Motor neuron (in vitro differentiated cells): ENCODE data around the gene IGSF9. TPM values are rescaled to one million over a fixed set of nuclear protein-coding genes. Genes with fewer than 3 reads are reported as not detected.
A peak's percentile ranks its signal among the peaks of the same experiment; 100 is the strongest.

ENCODE experiments used
- ATAC-seq, 8 experiments: fragments of 200-7000 bp; cut with Tn5 transposase; replicated peaks in 6 of 8; 2 replicates each; pipeline ENCODE4 v1.8.0; 2021; ENCODE audit warnings: mild to moderate bottlenecking in 8 of 8, moderate library complexity in 8 of 8
- H3K27ac ChIP-seq, 2 donors: fragments of 250-450 bp; sonication (Bioruptor Pico); 2 replicates each; pipeline ENCODE4 v1.9.0; 2021; ENCODE audit warnings: antibody characterized with exemption in 2 of 2, mild to moderate bottlenecking in 2 of 2, moderate library complexity in 1 of 2
- H3K4me1 ChIP-seq, 2 donors: fragments of 250-450 bp; sonication (Bioruptor Pico); replicated peaks in 1 of 2; 2 replicates each; pipeline ENCODE4 v1.6.1; 2021; ENCODE audit warnings: antibody characterized with exemption in 2 of 2, mild to moderate bottlenecking in 2 of 2, moderate library complexity in 1 of 2
- H3K4me3 ChIP-seq, 5 donors: fragments of 250-450 bp; sonication (Bioruptor Pico); 2 replicates each; pipeline ENCODE4 v1.9.0; 2021; ENCODE audit warnings: antibody characterized with exemption in 5 of 5, mild to moderate bottlenecking in 5 of 5, moderate library complexity in 4 of 5
- WGBS, 10 experiments: fragments of 450-650 bp; shearing (Covaris generic); methylation state at CpG; one replicate each; pipeline ENCODE4 v1.0.0; 2022; 5-methylcytosine and 5-hydroxymethylcytosine counted together
- in situ Hi-C, 9 experiments: fragments of 400-800 bp; cut with MboI; loops; one replicate each; pipeline ENCODE4 v1.15.0; 2021; ENCODE audit warnings: low sequenced_read_pairs in 9 of 9, low pct_unique_long_range_greater_than_20kb in 2 of 9; ENCODE audit not compliant: unreplicated experiment in 9 of 9
- total RNA-seq, 8 experiments: library from RNA; unstranded; fragments of 300-600 nt; gene quantifications; 2 replicates each; pipeline versions ENCODE4 v1.2.3 to v1.2.4, GENCODE V29; 2022

Gene IGSF9
- total RNA-seq, 8 experiments from 2014 or later, result 0.59 to 16.2 (median 3.4) TPM

DNA sequence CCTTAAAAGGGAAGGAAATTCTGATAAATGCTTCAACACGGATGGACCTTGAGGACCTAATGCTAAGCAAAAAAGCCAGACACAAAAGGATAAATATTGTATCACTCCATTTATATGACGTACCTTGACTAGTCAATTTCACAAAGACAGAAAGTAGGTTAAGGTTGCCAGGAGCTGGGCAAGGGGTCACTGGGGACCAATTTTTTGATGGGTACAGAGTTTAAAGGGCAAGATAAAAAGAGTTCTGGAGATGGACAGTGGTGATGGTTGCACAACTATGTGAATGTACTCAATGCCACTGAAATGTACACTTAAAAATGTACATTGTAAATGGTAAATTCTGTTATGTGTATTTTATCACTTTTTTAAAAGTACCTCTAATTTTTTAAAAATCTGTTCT, 40.7 kb upstream of the IGSF9 start:
- WGBS, 10 experiments, result 47 to 100% (median 67%) methylated on average over 1 to 2 of the region's 2 CpGs; no CpG with 5 or more reads in 2 of the 10 experiments
- in situ Hi-C loops, result loop anchor here in 2 of 9 experiments (25.0 kb wide), 2 partner anchors 149 to 199 kb away; partner anchors contain the start of genes DUSP23 (in 1 of the 2) and SLAMF8 (in 1 of the 2)
- Histone ChIP-seq H3K4me1 (peaks cover 0 to 4% of the 10 kb centered on the region in 2 donors), H3K27ac (no peak overlapping the region), H3K4me3 (no peak overlapping the region)
- ATAC-seq, result no peak

DNA sequence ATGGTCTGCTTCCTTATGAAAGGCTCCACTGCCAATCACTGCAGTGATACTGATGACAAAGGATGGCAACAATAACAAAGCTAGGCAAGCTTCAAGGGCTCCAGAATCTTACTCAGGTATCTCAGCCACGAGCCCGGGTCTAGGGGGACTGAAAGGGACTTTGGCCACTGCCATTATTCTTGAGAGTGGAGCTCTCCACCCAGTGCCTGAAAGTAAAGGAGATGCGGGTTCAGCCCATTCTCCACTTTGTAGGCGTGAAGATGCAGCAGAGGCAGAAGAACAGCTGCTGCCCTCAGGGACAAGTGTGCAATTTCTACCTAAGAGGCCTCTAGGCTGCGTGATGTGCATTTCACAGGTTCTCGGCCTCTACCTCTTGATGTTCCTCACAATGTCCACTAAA, 40.1 kb upstream of the IGSF9 start:
- 76 to 100% (median 85%) methylated on average over 1 to 6 of the region's 6 CpGs; no CpG with 5 or more reads in 2 of the 10 experiments for WGBS, 10 experiments
- Histone ChIP-seq H3K4me1 (peaks cover 0 to 4% of the 10 kb centered on the region in 2 donors), H3K4me3 (no peak overlapping the region), H3K27ac (no peak overlapping the region)
- in situ Hi-C loops, result loop anchor here in 2 of 9 experiments (25.0 kb wide), 2 partner anchors 148 to 198 kb away; partner anchors contain the start of genes DUSP23 (in 1 of the 2) and SLAMF8 (in 1 of the 2)
- ATAC-seq, result peak in 1 of 8 experiments; percentile 54

DNA sequence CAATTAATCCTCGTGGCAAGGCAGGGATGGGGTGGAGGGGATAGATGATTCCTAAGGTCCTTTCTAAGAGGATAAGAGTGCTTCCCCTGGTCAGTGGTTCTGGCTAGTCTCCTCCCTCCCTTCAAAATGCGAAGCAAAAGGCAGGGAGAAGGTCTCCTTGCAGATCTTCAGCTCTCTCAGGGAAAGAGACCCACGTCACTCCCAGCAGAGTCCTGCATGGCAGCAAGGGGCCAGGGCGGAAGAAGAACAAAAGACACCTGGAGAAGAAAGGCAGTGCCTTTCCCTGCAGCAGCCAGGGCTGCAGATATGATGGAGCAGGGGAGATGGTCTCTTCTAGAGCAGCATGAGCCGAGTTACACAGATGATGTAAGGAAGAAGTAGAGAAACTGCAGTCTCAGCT, 38.3 kb upstream of the IGSF9 start:
- Histone ChIP-seq H3K4me3 (no peak overlapping the region), H3K27ac (no peak overlapping the region), H3K4me1 (no peaks in the 10 kb centered on the region)
- in situ Hi-C loops, result loop anchor here in 2 of 9 experiments (25.0 kb wide), 2 partner anchors 146 to 196 kb away; partner anchors contain the start of genes DUSP23 (in 1 of the 2) and SLAMF8 (in 1 of the 2)
- no peak for ATAC-seq
- WGBS, 10 experiments, result 0 to 68% (median 57%) methylated on average over 1 to 5 of the region's 5 CpGs; no CpG with 5 or more reads in 1 of the 10 experiments

DNA sequence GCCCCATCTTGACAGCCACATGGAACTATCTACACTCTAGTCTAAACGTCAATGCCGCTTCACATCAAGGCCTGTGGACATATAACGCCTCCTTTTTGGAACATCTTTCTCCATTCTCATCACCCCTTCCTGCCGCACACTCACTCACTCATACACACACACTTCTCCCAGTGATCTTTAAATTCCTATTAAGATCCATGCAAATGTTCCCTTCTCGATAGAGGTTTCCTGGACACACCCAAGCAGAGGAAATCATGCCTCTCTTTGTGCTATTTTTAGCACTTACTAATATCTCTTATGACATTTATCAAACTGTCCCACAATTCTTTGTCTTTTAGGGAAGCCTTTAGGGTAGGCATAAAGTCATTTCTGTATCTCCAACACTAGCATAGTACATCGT, 36.9 kb upstream of the IGSF9 start:
- Histone ChIP-seq H3K27ac (no peak overlapping the region), H3K4me3 (no peak overlapping the region), H3K4me1 (no peaks in the 10 kb centered on the region)
- 13 to 100% (median 88%) methylated on average over 1 to 6 of the region's 6 CpGs for WGBS, 10 experiments
- in situ Hi-C loops, result loop anchor here in 2 of 9 experiments (25.0 kb wide), 2 partner anchors 145 to 195 kb away; partner anchors contain the start of genes DUSP23 (in 1 of the 2) and SLAMF8 (in 1 of the 2)
- peak in 3 of 8 experiments; percentile 26 to 89 (median 60) for ATAC-seq

DNA sequence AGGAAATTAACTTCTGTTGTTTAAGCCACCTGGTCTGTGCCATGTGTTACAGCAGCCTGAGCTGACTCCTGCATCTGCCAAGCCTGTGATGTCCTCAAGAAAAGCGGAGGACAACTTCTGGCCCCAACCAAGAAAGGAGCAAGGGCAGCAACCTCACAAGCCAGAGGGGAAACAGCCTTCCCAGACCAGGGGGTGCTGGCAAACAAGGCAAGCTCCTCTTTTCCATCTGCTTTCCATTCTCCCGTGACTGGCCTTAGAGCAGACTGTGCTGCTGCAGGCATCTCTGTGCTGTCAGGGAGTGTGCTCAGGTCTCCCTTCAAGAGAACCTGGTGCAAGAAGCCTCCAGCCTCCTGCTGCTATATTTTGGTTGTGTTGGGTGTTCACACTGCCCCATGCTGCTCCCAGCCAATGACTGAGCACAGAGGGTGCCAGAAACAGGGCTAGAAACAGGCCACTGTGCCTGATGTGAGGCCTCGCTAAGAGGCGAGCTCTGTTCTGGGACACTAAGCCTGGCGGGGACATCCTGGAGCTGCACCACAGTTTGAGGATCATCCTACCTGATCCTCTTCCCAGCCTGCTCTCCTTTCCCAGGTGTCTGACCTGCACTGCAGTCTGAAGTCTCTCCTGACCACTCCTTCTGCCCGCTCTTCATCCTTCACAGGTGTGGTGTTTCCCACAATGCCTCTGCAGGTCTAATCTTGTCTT, 36.1 kb upstream of the IGSF9 start:
- no peak overlapping the region for H3K4me3 ChIP-seq
- WGBS, 10 experiments, result 70 to 100% (median 91%) methylated on average over 1 to 6 of the region's 6 CpGs; no CpG with 5 or more reads in 4 of the 10 experiments

DNA sequence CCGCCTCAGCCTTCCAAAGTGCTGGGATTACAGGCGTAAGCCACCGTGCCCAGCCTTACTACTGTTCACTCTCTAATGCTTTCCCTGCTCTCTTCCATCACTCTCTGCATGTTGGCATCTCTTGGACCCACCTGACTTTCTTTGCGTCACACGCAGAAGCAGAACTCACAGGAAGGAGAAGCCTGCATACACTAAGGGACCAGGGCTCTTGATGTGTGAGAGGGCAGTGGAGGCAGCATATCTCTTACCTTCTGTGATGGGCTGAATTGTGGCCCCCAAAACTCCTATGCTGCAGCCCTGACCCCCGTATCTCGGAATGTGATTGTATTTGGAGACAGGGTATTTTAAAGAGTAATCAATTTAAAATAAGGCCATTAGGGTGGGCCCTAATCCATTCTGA, 35.4 kb upstream of the IGSF9 start:
- H3K27ac ChIP-seq, result no peak overlapping the region
- no peak overlapping the region for H3K4me3 ChIP-seq
- H3K4me1 ChIP-seq, result no peaks in the 10 kb centered on the region
- WGBS, 10 experiments, result 84 to 100% (median 94%) methylated on average over 1 to 7 of the region's 7 CpGs; no CpG with 5 or more reads in 1 of the 10 experiments
- ATAC-seq, result no peak
- in situ Hi-C loops, result loop anchor here in 2 of 9 experiments (25.0 kb wide), 2 partner anchors 143 to 193 kb away; partner anchors contain the start of genes DUSP23 (in 1 of the 2) and SLAMF8 (in 1 of the 2)

More for the DNA sequence above, 36.1 kb upstream of the IGSF9 start:
- in situ Hi-C loops, result loop anchor here in 2 of 9 experiments (25.0 kb wide), 2 partner anchors 144 to 194 kb away; partner anchors contain the start of genes DUSP23 (in 1 of the 2) and SLAMF8 (in 1 of the 2)
- ATAC-seq, result no peak
- Histone ChIP-seq H3K27ac (no peak overlapping the region), H3K4me1 (no peaks in the 10 kb centered on the region)

DNA sequence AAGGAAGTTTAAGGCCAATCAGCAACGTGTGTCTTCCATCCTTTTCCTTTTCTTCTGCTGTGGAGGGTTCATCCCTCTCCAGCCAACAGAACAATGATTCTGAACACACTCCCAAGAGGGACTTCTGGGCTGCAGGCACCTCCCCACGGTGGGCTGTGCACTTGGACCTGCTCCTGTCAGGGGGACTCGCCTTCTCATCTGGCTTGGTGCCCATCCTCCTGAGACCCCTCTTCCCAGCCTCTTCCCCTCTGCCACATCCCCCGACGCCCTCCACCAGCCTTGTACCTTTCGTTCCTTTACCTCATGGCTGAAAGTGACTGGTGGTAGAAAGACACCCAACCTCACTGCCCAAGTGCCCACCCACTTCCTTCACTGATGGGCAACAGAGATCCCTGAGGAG, 34.7 kb upstream of the IGSF9 start:
- Histone ChIP-seq H3K27ac (no peak overlapping the region), H3K4me3 (no peak overlapping the region), H3K4me1 (no peaks in the 10 kb centered on the region)
- in situ Hi-C loops, result loop anchor here in 2 of 9 experiments (25.0 kb wide), 2 partner anchors 143 to 193 kb away; partner anchors contain the start of genes DUSP23 (in 1 of the 2) and SLAMF8 (in 1 of the 2)
- ATAC-seq, result no peak
- 30 to 67% (median 49%) methylated on average over 1 to 6 of the region's 6 CpGs; no CpG with 5 or more reads in 4 of the 10 experiments for whole genome bisulfite sequencing, 10 experiments

DNA sequence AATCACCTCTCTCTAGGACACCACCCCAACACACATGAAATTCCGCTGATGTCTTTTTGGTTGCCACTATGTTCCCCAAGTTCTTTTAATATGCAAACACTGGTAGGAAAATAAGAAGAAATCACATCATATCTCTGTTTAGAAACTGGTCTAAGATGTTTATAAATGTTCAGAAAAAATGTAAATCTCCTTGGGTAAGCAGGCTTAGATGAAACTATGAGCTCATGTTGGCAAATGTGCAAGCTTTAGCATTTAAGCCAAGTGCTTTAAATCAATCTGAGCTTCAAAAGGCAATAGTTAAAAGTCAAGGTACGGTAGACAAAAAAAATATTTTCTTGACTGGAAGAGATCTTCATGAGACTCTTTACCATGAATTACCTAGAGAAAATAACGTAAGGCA, 33.8 kb upstream of the IGSF9 start:
- 20 to 93% (median 81%) methylated on average over 1 to 3 of the region's 3 CpGs for WGBS, 10 experiments
- ATAC-seq, result no peak
- no peaks in the 10 kb centered on the region for H3K4me1 ChIP-seq
- no peak overlapping the region for H3K4me3 ChIP-seq
- in situ Hi-C loops, result loop anchor here in 2 of 9 experiments (25.0 kb wide), 2 partner anchors 142 to 192 kb away; partner anchors contain the start of genes DUSP23 (in 1 of the 2) and SLAMF8 (in 1 of the 2)
- H3K27ac ChIP-seq, result no peak overlapping the region

DNA sequence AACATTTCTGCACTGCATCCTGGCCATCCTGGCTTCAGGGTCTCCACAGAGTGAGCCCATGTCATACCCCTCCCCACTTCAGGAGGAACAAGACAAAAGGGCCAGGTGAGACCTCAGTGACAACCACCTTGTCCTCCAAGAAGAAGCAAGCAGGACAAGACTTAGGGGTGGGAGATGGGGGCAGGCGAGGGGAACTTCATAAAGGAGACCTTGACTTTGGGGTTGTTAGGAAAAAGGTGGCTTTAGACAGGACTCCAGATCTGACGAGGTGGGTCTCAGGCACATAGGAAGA, 32.6 kb upstream of the IGSF9 start:
- in situ Hi-C loops, result loop anchor here in 2 of 9 experiments (25.0 kb wide), 2 partner anchors 141 to 191 kb away; partner anchors contain the start of genes DUSP23 (in 1 of the 2) and SLAMF8 (in 1 of the 2)
- no peak for ATAC-seq
- Histone ChIP-seq H3K4me1 (no peaks in the 10 kb centered on the region), H3K4me3 (no peak overlapping the region), H3K27ac (no peak overlapping the region)
- WGBS, 10 experiments, result 33 to 75% (median 62%) methylated on average over 1 to 2 of the region's 2 CpGs; no CpG with 5 or more reads in 6 of the 10 experiments

DNA sequence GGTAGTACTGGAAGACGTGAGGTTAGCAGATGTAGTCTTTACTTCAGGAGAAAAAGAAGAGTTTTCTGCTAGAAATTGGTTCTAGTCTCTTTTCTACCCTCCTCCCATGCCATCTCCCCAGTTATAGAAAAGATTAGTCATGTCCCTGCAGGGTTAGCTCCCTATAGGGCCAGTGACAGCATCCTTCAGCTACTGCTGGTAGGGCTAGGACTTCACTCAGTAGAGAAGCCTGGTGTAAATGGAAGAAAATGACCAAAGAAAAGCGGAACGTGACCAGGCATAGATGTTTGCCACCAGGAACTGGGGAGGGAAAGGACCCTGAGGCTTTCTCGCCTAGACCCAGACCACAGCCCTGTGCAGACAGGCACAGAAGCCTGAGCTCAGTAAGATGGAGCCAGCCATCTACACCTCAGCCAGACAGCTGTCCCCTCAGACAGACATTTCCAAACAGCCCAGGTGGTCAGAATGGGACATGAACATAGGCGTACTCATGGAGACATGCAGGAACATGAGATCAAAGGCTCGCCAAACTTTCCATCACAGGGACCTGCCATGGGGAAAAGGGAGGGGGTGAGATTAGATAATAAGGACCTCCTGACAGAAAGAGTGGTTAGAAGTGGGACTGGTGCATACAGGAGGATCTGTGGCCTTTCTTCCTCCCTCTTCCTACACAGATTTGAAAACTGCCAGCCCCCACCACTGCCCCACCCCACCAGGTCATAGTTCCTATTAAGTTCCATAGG, 32.1 kb upstream of the IGSF9 start:
- in situ Hi-C loops, result loop anchor here in 2 of 9 experiments (25.0 kb wide), 2 partner anchors 140 to 190 kb away; partner anchors contain the start of genes DUSP23 (in 1 of the 2) and SLAMF8 (in 1 of the 2)

DNA sequence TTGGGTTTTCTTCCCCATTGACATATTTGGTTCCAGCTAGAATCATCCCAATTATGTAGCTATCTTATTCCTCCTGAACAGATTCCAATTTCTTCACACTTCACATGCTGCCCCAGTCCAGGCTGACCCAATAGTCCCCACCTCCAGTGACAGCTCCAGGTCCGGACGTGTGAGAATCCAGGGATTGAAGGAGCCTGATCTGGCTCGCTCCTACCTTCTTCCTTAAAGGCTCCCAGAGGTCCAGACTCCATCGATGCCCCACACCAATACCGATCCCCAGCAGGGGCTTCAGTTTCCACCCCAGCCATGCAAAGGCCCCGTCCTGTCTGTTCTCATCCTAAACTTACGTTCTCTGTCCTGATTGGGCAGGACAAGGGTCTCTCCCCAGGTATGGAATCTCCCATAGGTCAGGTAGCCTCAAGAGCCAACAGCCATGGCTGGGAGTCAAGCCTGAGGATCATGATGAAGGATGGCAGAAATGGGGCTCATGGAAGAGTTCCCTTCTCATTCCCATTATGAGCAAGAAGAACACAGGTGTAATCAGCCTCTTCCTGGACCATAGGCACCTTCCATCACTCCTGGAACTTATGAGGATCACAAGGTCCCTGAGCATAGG, 29.0 kb upstream of the IGSF9 start:
- H3K4me3 ChIP-seq, result no peak overlapping the region
- in situ Hi-C loops, result no loop called here
- no peak overlapping the region for H3K27ac ChIP-seq
- ATAC-seq, result no peak
- WGBS, 10 experiments, result 46 to 94% (median 78%) methylated on average over 1 to 7 of the region's 7 CpGs; no CpG with 5 or more reads in 2 of the 10 experiments
- H3K4me1 ChIP-seq, result peaks cover 3 to 10% of the 10 kb centered on the region in 2 donors

More for the DNA sequence above, 32.1 kb upstream of the IGSF9 start:
- WGBS, 10 experiments, result 17 to 80% (median 61%) methylated on average over 1 to 4 of the region's 6 CpGs; no CpG with 5 or more reads in 2 of the 10 experiments
- Histone ChIP-seq H3K27ac (no peak overlapping the region), H3K4me1 (no peaks in the 10 kb centered on the region), H3K4me3 (no peak overlapping the region)
- no peak for ATAC-seq

DNA sequence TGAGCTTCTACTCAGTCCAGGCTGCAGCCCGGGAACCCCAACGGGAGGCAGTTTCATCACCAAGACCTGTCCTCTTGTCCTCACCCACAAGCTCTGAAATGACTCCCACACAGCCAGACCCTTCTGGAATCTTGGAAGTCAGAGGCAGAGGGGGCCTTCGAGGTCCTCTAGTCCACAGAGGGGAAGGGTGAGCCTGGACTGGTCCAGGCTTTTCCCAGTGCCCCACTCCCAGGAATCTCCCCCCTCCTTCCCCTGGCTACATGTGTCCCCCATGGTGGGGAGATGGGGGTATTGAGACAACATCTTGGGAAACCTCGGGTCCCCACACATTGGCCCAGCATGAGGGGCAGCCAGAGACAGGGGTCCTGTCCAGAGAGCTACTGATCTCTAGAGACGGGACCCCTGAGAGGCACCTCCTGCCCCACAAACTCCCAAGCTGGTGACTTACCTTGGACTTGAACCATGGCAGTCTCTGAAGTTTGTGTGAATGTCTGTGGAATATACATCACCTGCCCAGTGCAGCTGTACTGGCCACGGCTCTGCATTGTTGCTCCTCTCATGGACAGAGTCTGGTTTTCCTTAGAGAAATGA, 28.0 kb upstream of the IGSF9 start:
- in situ Hi-C loops, result no loop called here
- peaks cover 3 to 10% of the 10 kb centered on the region in 2 donors for H3K4me1 ChIP-seq
- no peak overlapping the region for H3K4me3 ChIP-seq
- WGBS, 10 experiments, result 80 to 82% methylated on average over 1 to 2 of the region's 6 CpGs; no CpG with 5 or more reads in 8 of the 10 experiments
- H3K27ac ChIP-seq, result no peak overlapping the region
- no peak for ATAC-seq
